GM18861 (cell line): ENCODE data around the gene TATDN2.
"Not testable (repeated sequence)": the region's sequence is repeated elsewhere in the genome, so short reads cannot be mapped to it uniquely, and the experiment has no call there.

Source experiments
- ATAC-seq: cut with Tn5 transposase; IDR thresholded peaks from one replicate; pipeline ENCODE4 v1.9.1; 2021; ENCODE audit not compliant: unreplicated experiment

TATDN2 gene

DNA sequence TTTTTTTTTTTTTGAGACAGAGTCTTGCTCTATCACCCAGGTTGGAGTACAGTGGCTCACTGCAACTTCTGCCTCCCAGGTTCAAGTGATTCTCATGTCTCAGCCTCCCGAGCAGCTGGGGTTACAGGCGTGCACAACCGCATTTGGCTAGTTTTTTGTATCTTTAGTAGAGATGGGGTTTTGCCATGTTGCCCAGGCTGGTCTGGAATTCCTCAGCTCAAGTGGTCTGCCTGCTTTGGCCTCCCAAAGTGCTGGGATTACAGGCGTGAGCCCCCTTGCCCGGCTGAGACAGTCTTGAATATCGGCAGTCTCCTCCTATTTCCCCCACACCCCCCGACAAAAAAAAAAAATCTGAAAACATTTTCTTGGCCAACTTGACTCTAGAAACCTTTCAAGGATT is 18.7 kb downstream of the TATDN2 start:
- ATAC-seq, result not testable (repeated sequence)

GRCh38 chr3:10268116-10268515 is 19.9 kb downstream of the TATDN2 start:
- no peak for ATAC-seq

GRCh38 chr3:10268930-10269329 is 20.7 kb downstream of the TATDN2 start:
- no peak for ATAC-seq

GRCh38 chr3:10269443-10269842 is 21.2 kb downstream of the TATDN2 start:
- no peak for ATAC-seq

- not testable (repeated sequence) for ATAC-seq
Observed at GRCh38 chr3:10272476-10272875, 24.2 kb downstream of the TATDN2 start.

DNA sequence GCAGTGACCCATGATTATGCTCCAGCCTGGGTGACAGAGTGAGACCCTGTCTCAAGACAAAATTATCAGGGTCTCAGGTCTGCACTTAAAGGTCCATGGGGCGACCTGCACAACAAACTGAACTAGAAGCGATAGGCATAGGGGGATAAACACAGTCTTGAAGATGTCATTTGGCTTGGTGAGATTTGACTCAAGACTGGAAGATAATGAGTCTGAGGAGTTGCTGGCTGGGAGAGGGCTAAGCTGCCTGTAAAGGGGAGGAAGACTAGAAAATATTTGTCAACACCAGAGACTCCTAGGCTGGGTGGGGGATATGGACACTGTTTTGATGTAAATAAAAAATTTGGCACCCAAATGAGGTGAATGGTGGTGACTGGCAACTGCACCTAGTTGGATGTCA is 24.7 kb downstream of the TATDN2 start:
- no peak for ATAC-seq

DNA sequence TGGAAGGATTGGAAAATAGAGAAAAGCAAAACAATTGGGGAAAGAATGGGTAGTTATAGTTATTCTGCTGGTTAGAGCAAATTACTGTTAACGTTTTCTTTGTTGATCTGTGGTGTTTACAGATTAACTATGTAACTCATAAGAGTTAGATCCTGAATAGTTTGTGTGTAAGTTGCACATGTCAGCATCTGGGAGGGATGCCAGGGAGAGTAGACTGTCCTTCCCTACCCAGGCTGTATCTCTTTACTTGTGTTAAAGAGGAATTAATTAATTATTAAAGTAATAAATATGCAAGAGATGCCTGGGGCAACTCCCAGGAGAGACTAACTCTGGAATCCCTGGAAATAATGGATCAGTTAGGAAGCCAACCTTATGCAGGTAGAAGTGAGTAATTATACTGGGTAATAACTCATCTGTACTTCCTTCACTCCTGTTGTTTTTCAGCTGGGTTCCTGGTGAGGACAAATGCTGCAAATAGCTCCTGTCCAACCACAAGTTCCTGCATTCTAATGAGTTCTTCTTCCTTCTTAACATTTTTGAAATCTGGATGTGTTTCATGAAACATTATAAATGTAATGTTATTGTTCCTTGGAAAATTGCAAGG is 25.5 kb downstream of the TATDN2 start:
- no peak for ATAC-seq

DNA sequence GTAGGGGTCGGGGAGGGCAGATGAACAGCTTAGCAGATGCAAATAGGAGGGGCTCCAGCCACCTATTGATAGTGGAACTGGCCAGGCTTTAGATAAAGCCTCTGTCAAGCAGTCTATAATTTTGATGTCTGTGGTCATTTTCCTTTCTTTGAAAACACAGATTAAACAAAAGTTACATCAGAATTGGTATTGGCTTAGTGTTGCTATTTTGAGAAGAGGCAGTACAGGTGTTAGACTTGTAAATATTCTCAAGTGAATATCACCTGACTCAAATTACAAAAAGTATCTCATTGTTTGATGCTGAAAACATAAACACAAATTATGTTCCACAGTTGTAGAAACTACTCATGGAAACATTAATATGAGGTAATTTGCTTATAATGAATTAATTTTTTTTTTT is 26.3 kb downstream of the TATDN2 start:
- no peak for ATAC-seq

DNA sequence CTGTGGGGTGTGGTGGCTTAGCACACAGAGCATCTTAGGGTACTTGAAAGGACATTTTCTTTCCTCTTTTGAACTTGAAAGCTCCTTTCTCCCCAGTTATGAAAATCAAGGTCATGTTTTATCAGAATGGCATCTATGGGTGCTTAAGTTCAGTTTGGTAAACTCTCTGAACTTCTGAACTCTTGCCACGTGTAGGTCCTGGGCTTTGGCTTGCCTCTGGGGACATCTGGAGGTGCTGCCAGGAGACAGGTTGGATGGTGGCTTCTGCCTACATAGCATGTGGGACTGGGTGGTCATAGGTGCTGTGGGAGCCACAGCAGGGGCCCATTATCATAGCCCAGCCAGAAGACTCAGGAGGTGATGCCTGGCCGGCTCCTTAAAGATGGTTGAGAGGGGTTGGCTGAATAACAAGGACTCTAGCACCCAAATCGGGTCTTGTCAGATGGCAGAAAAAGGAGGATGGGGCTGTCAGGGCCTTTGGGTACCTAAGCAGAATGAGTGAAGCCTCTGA is 28.9 kb downstream of the TATDN2 start:
- no peak for ATAC-seq

DNA sequence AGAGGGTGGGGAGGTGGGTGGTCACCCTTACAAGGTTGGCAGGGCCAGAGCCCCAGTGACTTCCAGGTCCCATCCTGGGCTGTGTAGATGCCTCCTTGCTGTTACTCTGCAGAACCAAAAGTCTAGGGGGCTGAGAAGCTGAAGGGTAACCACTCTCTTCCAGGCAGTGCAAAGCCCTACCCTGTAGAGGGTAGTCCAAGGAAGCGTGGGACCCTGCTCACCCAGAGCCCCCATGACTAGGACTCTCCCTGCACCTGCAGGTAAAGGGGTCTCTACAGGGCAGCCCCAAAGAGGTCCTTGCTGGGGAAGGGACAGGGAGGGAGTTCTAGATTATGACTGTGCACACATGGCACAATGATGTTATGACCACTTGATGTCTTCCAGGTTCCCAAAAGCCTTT is 30.2 kb downstream of the TATDN2 start:
- no peak for ATAC-seq

DNA sequence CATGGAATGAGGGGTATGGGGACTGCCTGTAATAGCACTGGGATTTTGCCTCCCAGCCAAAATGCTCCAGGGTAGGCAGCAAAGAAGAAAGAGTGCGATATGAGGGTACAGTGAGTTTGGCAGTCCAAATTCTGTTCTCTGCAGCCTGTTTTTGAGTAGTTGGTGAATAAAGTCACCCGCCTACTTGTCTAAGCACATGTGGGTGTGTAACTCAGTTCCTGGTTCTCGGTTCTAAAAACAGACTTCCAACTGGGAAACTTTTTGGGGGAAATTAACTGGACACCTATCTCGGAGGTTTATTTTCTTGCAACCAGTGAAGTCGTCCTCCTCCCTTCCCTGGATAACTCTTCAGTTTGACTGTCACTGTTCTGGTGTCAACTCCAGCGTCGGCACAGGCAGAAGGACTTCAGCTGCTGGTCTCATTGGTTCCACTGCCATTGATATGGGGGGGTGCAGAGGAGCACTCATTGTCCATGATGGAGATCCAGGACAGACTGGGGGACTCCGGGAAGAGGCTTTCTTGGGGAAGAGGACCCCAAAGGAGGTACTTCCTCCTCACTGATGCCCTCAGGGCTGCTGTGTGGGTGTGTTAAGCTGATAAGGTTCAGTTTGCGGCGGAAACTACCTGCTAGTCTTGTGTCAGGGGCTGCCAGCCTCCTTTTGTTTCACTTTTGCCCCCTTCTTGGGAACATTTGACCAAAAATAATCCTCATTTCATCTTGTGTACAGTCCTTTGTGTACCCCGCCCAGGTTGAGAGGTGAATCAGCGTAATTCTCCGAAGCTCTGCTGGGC is 31.3 kb downstream of the TATDN2 start:
- ATAC-seq, result no peak

DNA sequence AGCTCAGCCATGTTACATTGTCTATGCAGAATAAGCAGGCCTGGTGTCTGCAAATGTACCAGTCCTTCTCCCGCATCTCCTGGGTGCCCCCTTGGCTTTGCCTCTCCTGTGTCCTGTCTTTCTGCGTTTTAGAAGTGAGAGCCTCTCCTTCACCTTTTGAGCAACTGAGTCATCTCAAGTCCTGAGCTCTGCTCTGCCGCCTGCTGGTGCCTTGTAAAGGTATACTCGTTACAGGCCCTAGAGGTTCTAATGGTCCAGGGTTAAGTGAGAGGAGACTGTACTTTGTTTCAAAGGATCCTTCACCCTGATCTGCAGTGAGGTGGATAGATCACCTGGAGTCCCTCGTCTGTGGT is 31.9 kb downstream of the TATDN2 start:
- ATAC-seq, result no peak

- ATAC-seq, result no peak
Observed at GRCh38 chr3:10280571-10280970, 32.3 kb downstream of the TATDN2 start.

DNA sequence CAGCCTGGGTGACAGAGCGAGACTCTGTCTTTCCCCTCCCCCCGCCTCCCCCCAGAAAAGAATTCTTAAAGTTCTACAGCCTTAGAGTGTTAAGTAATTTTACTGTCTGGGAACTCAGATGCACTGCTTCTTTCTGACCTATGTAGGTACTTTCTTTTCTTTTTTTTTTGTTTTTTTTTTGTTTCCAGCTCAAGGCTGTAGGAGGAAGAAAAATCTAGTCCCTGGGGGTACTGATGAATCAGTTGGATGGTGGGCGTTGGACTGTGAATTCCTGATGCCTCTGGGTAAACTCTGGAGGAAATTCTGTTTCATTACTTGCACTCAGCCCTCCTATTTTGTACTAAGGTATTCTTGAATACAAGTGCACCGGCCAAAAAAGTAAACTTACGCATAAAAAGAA is 33.7 kb downstream of the TATDN2 start:
- ATAC-seq, result no peak

DNA sequence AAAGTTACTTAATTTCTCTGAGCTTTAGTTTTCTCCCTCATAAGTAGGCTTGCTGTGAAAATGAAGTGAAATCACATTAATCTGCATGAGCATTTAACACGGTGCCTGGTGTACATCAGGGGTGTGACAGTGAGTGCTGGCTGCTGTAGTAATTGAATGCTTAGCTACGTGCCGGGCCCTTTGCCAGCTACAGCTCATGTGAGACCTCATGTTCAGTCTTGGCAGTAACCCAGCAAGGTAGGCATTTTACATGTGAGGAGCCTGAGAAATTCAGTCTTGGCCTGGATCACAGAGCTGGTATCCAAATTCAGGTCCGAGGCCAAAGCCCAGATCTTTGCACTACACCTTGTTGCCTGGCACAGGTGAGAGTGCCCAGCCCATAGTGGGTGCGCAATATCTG is 35.4 kb downstream of the TATDN2 start:
- no peak for ATAC-seq

DNA sequence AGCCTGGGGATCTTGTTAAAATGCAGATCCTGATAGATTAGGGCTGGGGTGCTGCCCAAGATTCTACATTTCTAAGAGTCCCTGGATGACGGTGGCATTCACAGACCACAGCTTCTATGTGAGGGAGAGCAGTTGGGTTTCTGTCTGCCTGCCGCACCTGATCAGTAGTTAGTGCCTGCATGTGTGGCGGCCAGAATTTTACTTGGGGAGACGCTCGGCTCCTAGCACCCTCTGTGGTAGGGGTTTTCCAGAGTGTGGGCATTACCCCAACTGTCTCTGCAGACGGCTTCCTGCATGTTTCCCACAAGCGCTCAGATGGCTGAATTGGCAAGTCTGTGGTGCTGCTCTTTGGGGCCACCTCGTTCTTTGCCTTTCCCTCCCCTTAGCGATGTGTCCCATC is 36.2 kb downstream of the TATDN2 start:
- ATAC-seq, result no peak

- no peak for ATAC-seq
Observed at GRCh38 chr3:10285272-10286132, 37.2 kb downstream of the TATDN2 start.

DNA sequence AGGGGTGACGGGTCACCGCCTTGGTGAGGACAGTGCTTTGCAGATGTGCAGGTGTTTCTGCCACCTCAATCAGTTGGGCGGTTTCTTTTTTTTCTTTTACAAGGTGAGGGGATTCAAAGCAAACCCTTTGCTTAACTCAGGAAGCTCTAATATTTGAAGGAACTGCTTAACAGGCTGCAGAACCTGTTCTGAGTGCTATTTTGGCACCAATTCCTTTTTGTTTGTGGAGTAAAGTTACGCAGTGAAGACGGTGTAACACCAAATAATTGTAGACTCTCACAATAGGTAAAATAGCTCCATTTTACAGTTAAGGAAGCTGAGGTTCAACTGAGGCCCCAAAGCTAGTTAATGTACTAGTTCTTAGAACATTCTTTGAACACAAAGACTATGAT is 37.9 kb downstream of the TATDN2 start:
- ATAC-seq, result no peak

- ATAC-seq, result no peak
Observed at GRCh38 chr3:10286596-10287295, 38.5 kb downstream of the TATDN2 start.

GRCh38 chr3:10287936-10288574 is 39.8 kb downstream of the TATDN2 start:
- ATAC-seq, result no peak

- ATAC-seq, result no peak
Observed at GRCh38 chr3:10288575-10288960, 40.3 kb downstream of the TATDN2 start.
